GM12878 (cell line): Measurements from ENCODE around the gene BHLHE23. TPM values are rescaled to one million over a fixed set of nuclear protein-coding genes. Genes with fewer than 3 reads are reported as not detected.
A peak's percentile ranks its signal among the peaks of the same experiment; 100 is the strongest.

Experiments used
- ASH2L ChIP-seq: fragments of 300-600, 200-600 bp; sonication (generic); IDR thresholded peaks from 2 replicates; pipeline ENCODE4 v1.6.1; 2017; ENCODE audit warnings: low read depth, mild to moderate bottlenecking, borderline replicate concordance
- ETV6 ChIP-seq, 2 experiments: fragments of 450-650 bp in 1 of 2; IDR thresholded peaks in 1 of 2; conservative IDR thresholded peaks in 1 of 2; 2 replicates each; pipeline ENCODE4 v1.6.1; 2014; ENCODE audit warnings: antibody characterized with exemption in 1 of 2, borderline replicate concordance in 1 of 2, low read depth in 1 of 2, mild to moderate bottlenecking in 1 of 2, moderate library complexity in 1 of 2
- FOXK2 ChIP-seq: fragments of 450-650 bp; IDR thresholded peaks from 2 replicates; pipeline ENCODE4 v1.6.1; 2017; ENCODE audit warnings: mild to moderate bottlenecking, moderate library complexity
- IRF5 ChIP-seq: fragments of 450-650 bp; IDR thresholded peaks from 2 replicates; pipeline ENCODE4 v1.6.1; 2017; ENCODE audit warnings: borderline replicate concordance
- MEF2A ChIP-seq: IDR thresholded peaks from 2 replicates; pipeline ENCODE4 v1.6.1; 2011; ENCODE audit warnings: low read depth, mild to moderate bottlenecking, low read length, moderate library complexity; ENCODE audit not compliant: insufficient read depth
- MLLT1 ChIP-seq: fragments of 450-650 bp; IDR thresholded peaks from 2 replicates; pipeline ENCODE4 v1.6.1; 2016; ENCODE audit warnings: mild to moderate bottlenecking
- MTA2 ChIP-seq: fragments of 450-650 bp; IDR thresholded peaks from 2 replicates; pipeline ENCODE4 v1.6.1; 2016; ENCODE audit warnings: low read depth, mild to moderate bottlenecking, moderate library complexity
- NFYA ChIP-seq: IDR thresholded peaks from 2 replicates; pipeline ENCODE4 v1.6.1; 2011; ENCODE audit warnings: low read depth, mild to moderate bottlenecking, low read length, improper control_type of control experiment, borderline replicate concordance
- PRDM15 ChIP-seq: fragments of 450-650 bp; formaldehyde crosslinking; IDR thresholded peaks from 2 replicates; pipeline ENCODE4 v1.4.0; 2020; ENCODE audit warnings: mild to moderate bottlenecking, moderate library complexity
- RAD21 ChIP-seq: IDR thresholded peaks from 2 replicates; pipeline ENCODE4 v1.6.1; 2011; ENCODE audit warnings: mild to moderate bottlenecking, low read depth, low read length, moderate library complexity; ENCODE audit not compliant: insufficient read depth
- RB1 ChIP-seq: fragments of 450-650 bp; formaldehyde crosslinking; IDR thresholded peaks from 2 replicates; pipeline ENCODE4 v1.6.1; 2017; ENCODE audit warnings: mild to moderate bottlenecking, borderline replicate concordance
- SMAD1 ChIP-seq: fragments of 450-650 bp; IDR thresholded peaks from 2 replicates; pipeline ENCODE4 v1.6.1; 2018; ENCODE audit warnings: mild to moderate bottlenecking, low read depth; ENCODE audit not compliant: partially characterized antibody
- TBL1XR1 ChIP-seq: IDR thresholded peaks from 2 replicates; pipeline ENCODE4 v1.6.1; 2012; ENCODE audit warnings: low read depth, low read length, improper control_type of control experiment
- ZSCAN29 ChIP-seq: fragments of 450-650 bp; IDR thresholded peaks from 2 replicates; pipeline ENCODE4 v1.6.1; 2017; ENCODE audit warnings: mild to moderate bottlenecking, moderate library complexity
- polyA plus RNA-seq, 11 experiments: library from polyadenylated mRNA; depleted of rRNA in 4 of 11; unstranded in 6 of 11; stranded (reverse) in 5 of 11; fragments of >200 nt; fragmentation: Nextera tagmentation in 4 of 11; fragmentation: Illumina TruSeq in 1 of 11; extraction: Ambion mirVana in 4 of 11; extraction: Trizol in 1 of 11; gene quantifications; 1 replicate in 1 of 11; 2 replicates in 10 of 11; pipeline versions ENCODE4 v1.2.1 to v1.2.3, GENCODE V29; 2011 to 2016; ENCODE audit warnings: inconsistent platforms in 2 of 11, missing spikeins in 2 of 11, low read depth in 1 of 11
- total RNA-seq, 4 experiments: library from RNA; depleted of rRNA in 3 of 4; stranded (reverse); fragments of >200 nt in 3 of 4; fragmentation: Illumina TruSeq in 1 of 4; extraction: Trizol in 1 of 4; gene quantifications; 2 replicates each; pipeline versions ENCODE4 v1.2.1 to v1.2.3, GENCODE V29; 2013 to 2021
- TF ChIP-seq, protein P1 (sequence below): fragments of 450-650 bp; formaldehyde crosslinking; IDR thresholded peaks from 2 replicates; pipeline ENCODE4 v1.5.0; 2022; ENCODE audit warnings: mild to moderate bottlenecking, missing genetic modification characterization
- TF ChIP-seq, protein P2 (sequence below): IDR thresholded peaks from 2 replicates; pipeline ENCODE4 v1.6.1; 2011; ENCODE audit warnings: low read depth, low read length, improper control_type of control experiment, borderline replicate concordance

The BHLHE23 gene
- total and polyA plus RNA-seq, 10 of the 15 experiments (the other 5 are each of a cell fraction or from before 2014, with no cell fraction given) = 0.28 to 0.33 TPM; not detected in 8

GRCh38 chr20:63009045-63009961, 2.5 kb upstream of the BHLHE23 start (continued):
- TF ChIP-seq MLLT1 = peak; percentile 88
- peak; percentile 72; the same call in 1 of the 2 replicates for TF ChIP-seq ZSCAN29
- TF ChIP-seq ASH2L = no peak
- TF ChIP-seq NFYA = no peak
- TF ChIP-seq, protein P1, sequence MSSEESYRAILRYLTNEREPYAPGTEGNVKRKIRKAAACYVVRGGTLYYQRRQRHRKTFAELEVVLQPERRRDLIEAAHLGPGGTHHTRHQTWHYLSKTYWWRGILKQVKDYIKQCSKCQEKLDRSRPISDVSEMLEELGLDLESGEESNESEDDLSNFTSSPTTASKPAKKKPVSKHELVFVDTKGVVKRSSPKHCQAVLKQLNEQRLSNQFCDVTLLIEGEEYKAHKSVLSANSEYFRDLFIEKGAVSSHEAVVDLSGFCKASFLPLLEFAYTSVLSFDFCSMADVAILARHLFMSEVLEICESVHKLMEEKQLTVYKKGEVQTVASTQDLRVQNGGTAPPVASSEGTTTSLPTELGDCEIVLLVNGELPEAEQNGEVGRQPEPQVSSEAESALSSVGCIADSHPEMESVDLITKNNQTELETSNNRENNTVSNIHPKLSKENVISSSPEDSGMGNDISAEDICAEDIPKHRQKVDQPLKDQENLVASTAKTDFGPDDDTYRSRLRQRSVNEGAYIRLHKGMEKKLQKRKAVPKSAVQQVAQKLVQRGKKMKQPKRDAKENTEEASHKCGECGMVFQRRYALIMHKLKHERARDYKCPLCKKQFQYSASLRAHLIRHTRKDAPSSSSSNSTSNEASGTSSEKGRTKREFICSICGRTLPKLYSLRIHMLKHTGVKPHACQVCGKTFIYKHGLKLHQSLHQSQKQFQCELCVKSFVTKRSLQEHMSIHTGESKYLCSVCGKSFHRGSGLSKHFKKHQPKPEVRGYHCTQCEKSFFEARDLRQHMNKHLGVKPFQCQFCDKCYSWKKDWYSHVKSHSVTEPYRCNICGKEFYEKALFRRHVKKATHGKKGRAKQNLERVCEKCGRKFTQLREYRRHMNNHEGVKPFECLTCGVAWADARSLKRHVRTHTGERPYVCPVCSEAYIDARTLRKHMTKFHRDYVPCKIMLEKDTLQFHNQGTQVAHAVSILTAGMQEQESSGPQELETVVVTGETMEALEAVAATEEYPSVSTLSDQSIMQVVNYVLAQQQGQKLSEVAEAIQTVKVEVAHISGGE (CRISPR knock-in tag) = no peak
- TF ChIP-seq IRF5 = no peak
- peak in 1 of 2 experiments; percentile 42; a peak in 1 of 4 replicates for TF ChIP-seq ETV6 (conservative IDR thresholded peaks at IDR 0.05 in 1 of 2, IDR thresholded peaks at IDR 0.05 in 1 of 2; ENCODE audit: borderline replicate concordance in 1 of 2, low read depth in 1 of 2)
- TF ChIP-seq SMAD1 = peak; percentile 65
- 0 out of 2 replicates have a peak, but pooled peaks have one; percentile 34 for TF ChIP-seq MEF2A
- 0 out of 2 replicates have a peak, but pooled peaks have one; percentile 52 for TF ChIP-seq FOXK2
- 0 out of 2 replicates have a peak, but pooled peaks have one; percentile 67 for TF ChIP-seq RB1
- TF ChIP-seq MTA2 = no peak; the same call in 1 of the 2 replicates
- TF ChIP-seq TBL1XR1 = peak; percentile 60; the same call in 1 of the 2 replicates
- peak; percentile 96 for TF ChIP-seq RAD21
- TF ChIP-seq, protein P2, sequence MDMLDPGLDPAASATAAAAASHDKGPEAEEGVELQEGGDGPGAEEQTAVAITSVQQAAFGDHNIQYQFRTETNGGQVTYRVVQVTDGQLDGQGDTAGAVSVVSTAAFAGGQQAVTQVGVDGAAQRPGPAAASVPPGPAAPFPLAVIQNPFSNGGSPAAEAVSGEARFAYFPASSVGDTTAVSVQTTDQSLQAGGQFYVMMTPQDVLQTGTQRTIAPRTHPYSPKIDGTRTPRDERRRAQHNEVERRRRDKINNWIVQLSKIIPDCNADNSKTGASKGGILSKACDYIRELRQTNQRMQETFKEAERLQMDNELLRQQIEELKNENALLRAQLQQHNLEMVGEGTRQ = no peak
- TF ChIP-seq PRDM15 = no peak
